Measurements from ENCODE around the gene VAT1L. TPM values are rescaled to one million over a fixed set of nuclear protein-coding genes. Genes with fewer than 3 reads are reported as not detected.

The VAT1L gene
- total and polyA plus RNA-seq, 2 experiments from 2014 or later, result 11.0 to 24.4 TPM

DNA sequence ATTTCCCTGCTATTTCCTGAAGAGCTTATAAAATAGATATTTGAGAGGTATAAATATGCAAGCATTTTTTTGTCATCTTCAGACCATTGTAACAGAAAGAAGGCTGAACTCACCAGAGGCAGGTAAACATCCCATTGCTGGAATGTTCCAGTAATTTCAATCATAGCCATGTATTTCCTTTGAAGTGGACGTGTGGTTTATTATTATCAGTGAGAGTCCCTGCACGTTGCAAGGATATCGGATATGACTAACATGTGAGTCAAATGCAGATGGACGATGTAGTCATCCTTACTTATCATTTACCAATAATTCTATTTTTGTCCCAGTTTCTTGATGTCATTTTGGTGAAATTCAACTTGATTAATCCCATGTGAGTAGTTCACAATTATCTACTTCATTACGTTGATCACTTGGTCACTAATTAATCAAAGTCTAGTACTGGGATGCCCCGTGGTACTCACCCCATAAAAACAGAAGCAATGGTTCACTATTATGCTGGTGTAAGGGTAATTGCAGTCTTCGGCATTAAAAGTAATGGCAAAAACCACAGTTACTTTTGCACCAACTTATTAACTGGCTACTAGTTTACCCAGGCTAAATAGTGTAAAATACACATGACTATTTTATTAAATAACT, 89.5 kb downstream of the VAT1L start:
- Mint-ChIP-seq H3K36me3 (ENCODE audit: low read depth) (peaks cover 10% of the 10 kb centered on the region), H3K4me1 (no peaks in the 10 kb centered on the region; the same call in 2 of the 3 replicates), H3K27me3 (ENCODE audit: insufficient read depth, low read depth, poor library complexity) (no peaks in the 10 kb centered on the region), H3K9me3 (no peaks in the 10 kb centered on the region; the same call in 2 of the 3 replicates), H3K27ac (no peak overlapping the region), H3K4me3 (no peak overlapping the region)
- H3K4me1 ChIP-seq (ENCODE audit: insufficient read depth), result no peaks in the 10 kb centered on the region
- no peak overlapping the region for H3K4me2 ChIP-seq
- TF ChIP-seq ZNF331 (CRISPR knock-in tag; IDR thresholded peaks at IDR 0.05; ENCODE audit: low read depth) (no peak), EZH2 (IDR thresholded peaks at IDR 0.05; ENCODE audit: low read depth, unreplicated experiment) (no peak)
- H3F3A ChIP-seq (replicated peaks; ENCODE audit: low read depth), result no peaks in the 10 kb centered on the region
- DNase-seq (ENCODE audit: low spot score) (no peak), ATAC-seq (no peak)
- no peak overlapping the region for H2AFZ ChIP-seq
- H3K27ac ChIP-seq (ENCODE audit: low read depth), result no peak overlapping the region
- no peaks in the 10 kb centered on the region for H3K9me2 ChIP-seq (ENCODE audit: insufficient read depth)
- H3K4me3 ChIP-seq, result no peak overlapping the region
- H3K36me3 ChIP-seq (ENCODE audit: insufficient read depth), result 0 out of 2 replicates have a peak, but pooled peaks cover 3% of the 10 kb centered on the region
- H3K27me3 ChIP-seq (ENCODE audit: insufficient read depth), result no peaks in the 10 kb centered on the region
- no peaks in the 10 kb centered on the region; the same call in 1 of the 2 replicates for H4K20me1 ChIP-seq (replicated peaks; ENCODE audit: insufficient read depth)
- no peaks in the 10 kb centered on the region for H3K79me2 ChIP-seq (replicated peaks; ENCODE audit: insufficient read depth)

DNA sequence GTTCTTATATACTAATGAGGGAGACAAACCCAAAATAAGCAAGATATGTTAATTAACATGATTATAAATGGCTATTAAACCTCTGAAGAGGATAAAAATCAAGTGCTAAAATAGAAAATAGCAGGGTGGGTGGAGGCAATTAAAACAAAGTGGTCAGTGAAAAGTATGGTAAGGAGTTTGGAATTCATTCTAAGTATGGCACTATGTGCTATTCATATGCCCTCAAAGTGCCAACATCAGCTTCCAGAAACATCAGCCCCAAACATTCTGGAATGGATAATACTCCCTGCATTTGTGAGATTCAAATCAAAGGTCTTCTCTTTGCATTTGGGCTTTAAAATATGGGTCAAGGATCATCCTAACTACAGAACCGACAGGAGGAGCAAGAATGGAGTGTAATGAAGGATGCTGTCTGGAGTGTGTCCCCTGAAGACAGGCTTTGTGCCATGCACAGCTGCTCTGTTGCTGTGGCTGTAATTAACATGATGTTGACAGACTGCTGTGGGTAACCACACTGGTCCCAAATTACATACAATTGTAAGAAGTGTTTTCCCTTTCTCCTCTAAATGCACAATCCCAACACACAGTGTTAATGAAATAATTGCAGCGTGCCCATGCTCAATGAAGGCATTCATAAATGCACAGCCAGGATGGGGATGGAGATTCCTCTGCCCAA, 93.1 kb downstream of the VAT1L start:
- H3K27ac Mint-ChIP-seq, result no peak overlapping the region
- Histone ChIP-seq H3K79me2 (replicated peaks; ENCODE audit: insufficient read depth) (no peaks in the 10 kb centered on the region), H3K27ac (ENCODE audit: low read depth) (no peak overlapping the region), H3F3A (replicated peaks; ENCODE audit: low read depth) (no peaks in the 10 kb centered on the region), H3K4me1 (ENCODE audit: insufficient read depth) (no peaks in the 10 kb centered on the region), H4K20me1 (replicated peaks; ENCODE audit: insufficient read depth) (no peaks in the 10 kb centered on the region; the same call in 1 of the 2 replicates), H3K27me3 (ENCODE audit: insufficient read depth) (no peaks in the 10 kb centered on the region), H3K36me3 (ENCODE audit: insufficient read depth) (0 out of 2 replicates have a peak, but pooled peaks cover 3% of the 10 kb centered on the region), H2AFZ (no peak overlapping the region), H3K4me3 (no peak overlapping the region), H3K4me2 (no peak overlapping the region), H3K9me2 (ENCODE audit: insufficient read depth) (no peaks in the 10 kb centered on the region)
- H3K9me3 Mint-ChIP-seq, result no peaks in the 10 kb centered on the region
- ATAC-seq (no peak), DNase-seq (ENCODE audit: low spot score) (no peak)
- peaks cover 2% of the 10 kb centered on the region for H3K27me3 Mint-ChIP-seq (ENCODE audit: insufficient read depth, low read depth, poor library complexity)
- no peak overlapping the region for H3K4me3 Mint-ChIP-seq
- peaks cover 5% of the 10 kb centered on the region; the same call in 1 of the 3 replicates for H3K4me1 Mint-ChIP-seq
- H3K36me3 Mint-ChIP-seq (ENCODE audit: low read depth), result peaks cover 13% of the 10 kb centered on the region; the same call in 2 of the 3 replicates
- TF ChIP-seq ZNF331 (CRISPR knock-in tag; IDR thresholded peaks at IDR 0.05; ENCODE audit: low read depth) (no peak), POLR2AphosphoS5 (IDR thresholded peaks at IDR 0.05; ENCODE audit: low read depth) (no peak), STAT1 (IDR thresholded peaks at IDR 0.05; ENCODE audit: unreplicated experiment) (no peak), ZNF114 (CRISPR knock-in tag; IDR thresholded peaks at IDR 0.05) (no peak), EZH2phosphoT487 (IDR thresholded peaks at IDR 0.05; ENCODE audit: unreplicated experiment) (no peak), NANOG (IDR thresholded peaks at IDR 0.05; ENCODE audit: borderline replicate concordance) (no peak), EZH2 (IDR thresholded peaks at IDR 0.05; ENCODE audit: low read depth, unreplicated experiment) (no peak), JUNB (IDR thresholded peaks at IDR 0.05; ENCODE audit: unreplicated experiment) (no peak)
- TF ChIP-seq, protein P1, sequence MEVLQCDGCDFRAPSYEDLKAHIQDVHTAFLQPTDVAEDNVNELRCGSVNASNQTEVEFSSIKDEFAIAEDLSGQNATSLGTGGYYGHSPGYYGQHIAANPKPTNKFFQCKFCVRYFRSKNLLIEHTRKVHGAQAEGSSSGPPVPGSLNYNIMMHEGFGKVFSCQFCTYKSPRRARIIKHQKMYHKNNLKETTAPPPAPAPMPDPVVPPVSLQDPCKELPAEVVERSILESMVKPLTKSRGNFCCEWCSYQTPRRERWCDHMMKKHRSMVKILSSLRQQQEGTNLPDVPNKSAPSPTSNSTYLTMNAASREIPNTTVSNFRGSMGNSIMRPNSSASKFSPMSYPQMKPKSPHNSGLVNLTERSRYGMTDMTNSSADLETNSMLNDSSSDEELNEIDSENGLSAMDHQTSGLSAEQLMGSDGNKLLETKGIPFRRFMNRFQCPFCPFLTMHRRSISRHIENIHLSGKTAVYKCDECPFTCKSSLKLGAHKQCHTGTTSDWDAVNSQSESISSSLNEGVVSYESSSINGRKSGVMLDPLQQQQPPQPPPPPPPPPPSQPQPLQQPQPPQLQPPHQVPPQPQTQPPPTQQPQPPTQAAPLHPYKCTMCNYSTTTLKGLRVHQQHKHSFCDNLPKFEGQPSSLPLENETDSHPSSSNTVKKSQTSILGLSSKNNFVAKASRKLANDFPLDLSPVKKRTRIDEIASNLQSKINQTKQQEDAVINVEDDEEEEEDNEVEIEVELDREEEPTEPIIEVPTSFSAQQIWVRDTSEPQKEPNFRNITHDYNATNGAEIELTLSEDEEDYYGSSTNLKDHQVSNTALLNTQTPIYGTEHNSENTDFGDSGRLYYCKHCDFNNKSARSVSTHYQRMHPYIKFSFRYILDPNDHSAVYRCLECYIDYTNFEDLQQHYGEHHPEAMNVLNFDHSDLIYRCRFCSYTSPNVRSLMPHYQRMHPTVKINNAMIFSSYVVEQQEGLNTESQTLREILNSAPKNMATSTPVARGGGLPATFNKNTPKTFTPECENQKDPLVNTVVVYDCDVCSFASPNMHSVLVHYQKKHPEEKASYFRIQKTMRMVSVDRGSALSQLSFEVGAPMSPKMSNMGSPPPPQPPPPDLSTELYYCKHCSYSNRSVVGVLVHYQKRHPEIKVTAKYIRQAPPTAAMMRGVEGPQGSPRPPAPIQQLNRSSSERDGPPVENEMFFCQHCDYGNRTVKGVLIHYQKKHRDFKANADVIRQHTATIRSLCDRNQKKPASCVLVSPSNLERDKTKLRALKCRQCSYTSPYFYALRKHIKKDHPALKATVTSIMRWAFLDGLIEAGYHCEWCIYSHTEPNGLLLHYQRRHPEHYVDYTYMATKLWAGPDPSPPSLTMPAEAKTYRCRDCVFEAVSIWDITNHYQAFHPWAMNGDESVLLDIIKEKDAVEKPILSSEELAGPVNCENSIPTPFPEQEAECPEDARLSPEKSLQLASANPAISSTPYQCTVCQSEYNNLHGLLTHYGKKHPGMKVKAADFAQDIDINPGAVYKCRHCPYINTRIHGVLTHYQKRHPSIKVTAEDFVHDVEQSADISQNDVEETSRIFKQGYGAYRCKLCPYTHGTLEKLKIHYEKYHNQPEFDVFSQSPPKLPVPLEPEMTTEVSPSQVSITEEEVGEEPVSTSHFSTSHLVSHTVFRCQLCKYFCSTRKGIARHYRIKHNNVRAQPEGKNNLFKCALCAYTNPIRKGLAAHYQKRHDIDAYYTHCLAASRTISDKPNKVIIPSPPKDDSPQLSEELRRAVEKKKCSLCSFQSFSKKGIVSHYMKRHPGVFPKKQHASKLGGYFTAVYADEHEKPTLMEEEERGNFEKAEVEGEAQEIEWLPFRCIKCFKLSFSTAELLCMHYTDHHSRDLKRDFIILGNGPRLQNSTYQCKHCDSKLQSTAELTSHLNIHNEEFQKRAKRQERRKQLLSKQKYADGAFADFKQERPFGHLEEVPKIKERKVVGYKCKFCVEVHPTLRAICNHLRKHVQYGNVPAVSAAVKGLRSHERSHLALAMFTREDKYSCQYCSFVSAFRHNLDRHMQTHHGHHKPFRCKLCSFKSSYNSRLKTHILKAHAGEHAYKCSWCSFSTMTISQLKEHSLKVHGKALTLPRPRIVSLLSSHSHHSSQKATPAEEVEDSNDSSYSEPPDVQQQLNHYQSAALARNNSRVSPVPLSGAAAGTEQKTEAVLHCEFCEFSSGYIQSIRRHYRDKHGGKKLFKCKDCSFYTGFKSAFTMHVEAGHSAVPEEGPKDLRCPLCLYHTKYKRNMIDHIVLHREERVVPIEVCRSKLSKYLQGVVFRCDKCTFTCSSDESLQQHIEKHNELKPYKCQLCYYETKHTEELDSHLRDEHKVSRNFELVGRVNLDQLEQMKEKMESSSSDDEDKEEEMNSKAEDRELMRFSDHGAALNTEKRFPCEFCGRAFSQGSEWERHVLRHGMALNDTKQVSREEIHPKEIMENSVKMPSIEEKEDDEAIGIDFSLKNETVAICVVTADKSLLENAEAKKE (CRISPR knock-in tag; IDR thresholded peaks at IDR 0.05), result no peak
- TF ChIP-seq, protein P2, sequence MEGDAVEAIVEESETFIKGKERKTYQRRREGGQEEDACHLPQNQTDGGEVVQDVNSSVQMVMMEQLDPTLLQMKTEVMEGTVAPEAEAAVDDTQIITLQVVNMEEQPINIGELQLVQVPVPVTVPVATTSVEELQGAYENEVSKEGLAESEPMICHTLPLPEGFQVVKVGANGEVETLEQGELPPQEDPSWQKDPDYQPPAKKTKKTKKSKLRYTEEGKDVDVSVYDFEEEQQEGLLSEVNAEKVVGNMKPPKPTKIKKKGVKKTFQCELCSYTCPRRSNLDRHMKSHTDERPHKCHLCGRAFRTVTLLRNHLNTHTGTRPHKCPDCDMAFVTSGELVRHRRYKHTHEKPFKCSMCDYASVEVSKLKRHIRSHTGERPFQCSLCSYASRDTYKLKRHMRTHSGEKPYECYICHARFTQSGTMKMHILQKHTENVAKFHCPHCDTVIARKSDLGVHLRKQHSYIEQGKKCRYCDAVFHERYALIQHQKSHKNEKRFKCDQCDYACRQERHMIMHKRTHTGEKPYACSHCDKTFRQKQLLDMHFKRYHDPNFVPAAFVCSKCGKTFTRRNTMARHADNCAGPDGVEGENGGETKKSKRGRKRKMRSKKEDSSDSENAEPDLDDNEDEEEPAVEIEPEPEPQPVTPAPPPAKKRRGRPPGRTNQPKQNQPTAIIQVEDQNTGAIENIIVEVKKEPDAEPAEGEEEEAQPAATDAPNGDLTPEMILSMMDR (conservative IDR thresholded peaks at IDR 0.05; ENCODE audit: low read depth in 2 of 2), result no peak

Measured in GM23338 (cell line).